Activated naive CD4-positive, alpha-beta T cell treated with anti-CD3 and anti-CD28 coated beads, Interleukin-2, amount 50 U/mL, for 72 hours (primary cell): ENCODE data around the gene HOOK2. TPM values are rescaled to one million over a fixed set of nuclear protein-coding genes. Genes with fewer than 3 reads are reported as not detected.
A peak's percentile ranks its signal among the peaks of the same experiment; 100 is the strongest.
"Not testable (repeated sequence)": the region's sequence is repeated elsewhere in the genome, so short reads cannot be mapped to it uniquely, and the experiment has no call there.

ENCODE experiments used
- ATAC-seq, 2 donors: fragments of 150-1000 bp; cut with Tn5 transposase; 2 replicates each; pipeline ENCODE4 v1.10.0; 2021; ENCODE audit warnings: mild to moderate bottlenecking in 2 of 2, moderate library complexity in 2 of 2
- DNase-seq, 2 donors: peaks; one replicate each; pipeline ENCODE4 v3.0.0; 2021 to 2022; ENCODE audit warnings: low spot score in 2 of 2
- H3K27ac Mint-ChIP-seq, 2 donors: one replicate each; pipeline ENCODE4 v1.8.0; 2022; ENCODE audit warnings: mild to moderate bottlenecking in 2 of 2, mixed read lengths in 2 of 2
- H3K36me3 Mint-ChIP-seq, 2 donors: one replicate each; pipeline ENCODE4 v1.8.0; 2022; ENCODE audit warnings: mixed read lengths in 2 of 2
- H3K9me3 Mint-ChIP-seq, 2 donors: one replicate each; pipeline ENCODE4 v1.8.0; 2022; ENCODE audit warnings: mixed read lengths in 2 of 2
- total RNA-seq, 2 donors: library from RNA; stranded (reverse); gene quantifications; one replicate each; pipeline ENCODE4 v1.2.3, GENCODE V29; 2022

The HOOK2 gene
- total RNA-seq, 2 donors from 2014 or later = 37.9 to 41.5 TPM

- DNase-seq (peak; percentile 88 to 92), ATAC-seq (peak; percentile 86 to 90)
- H3K36me3 Mint-ChIP-seq = peaks cover 42 to 45% of the 10 kb centered on the region in 2 donors
- no peaks in the 10 kb centered on the region for H3K9me3 Mint-ChIP-seq
- H3K27ac Mint-ChIP-seq = peak overlapping the region; percentile 95 to 96
Observed at GRCh38 chr19:12722566-12723380, 52.6 kb downstream of the HOOK2 start.

GRCh38 chr19:12721656-12722565 lies 53.4 kb downstream of the HOOK2 start:
- Mint-ChIP-seq H3K9me3 (no peaks in the 10 kb centered on the region), H3K27ac (peak overlapping the region; percentile 95 to 96), H3K36me3 (peaks cover 42 to 45% of the 10 kb centered on the region in 2 donors)
- ATAC-seq = peak; percentile 50 to 58
- DNase-seq = peak in 1 of 2 donors; percentile 59

- DNase-seq (peak in 1 of 2 donors; percentile 31), ATAC-seq (no peak)
- H3K9me3 Mint-ChIP-seq = no peaks in the 10 kb centered on the region
- peak overlapping the region; percentile 96 to 97 for H3K27ac Mint-ChIP-seq
- H3K36me3 Mint-ChIP-seq = peaks cover 36 to 46% of the 10 kb centered on the region in 2 donors
Observed at GRCh38 chr19:12720851-12721655, 54.3 kb downstream of the HOOK2 start.

GRCh38 chr19:12720296-12720695 lies 55.1 kb downstream of the HOOK2 start:
- peaks cover 36 to 46% of the 10 kb centered on the region in 2 donors for H3K36me3 Mint-ChIP-seq
- peak overlapping the region in 1 of 2 donors; percentile 97 for H3K27ac Mint-ChIP-seq
- H3K9me3 Mint-ChIP-seq = no peaks in the 10 kb centered on the region
- ATAC-seq (no peak), DNase-seq (no peak)

- no peaks in the 10 kb centered on the region for H3K9me3 Mint-ChIP-seq
- no peak for DNase-seq
- H3K36me3 Mint-ChIP-seq = peaks cover 20 to 28% of the 10 kb centered on the region in 2 donors
Observed at GRCh38 chr19:12715929-12716328, 59.4 kb downstream of the HOOK2 start.

GRCh38 chr19:12715102-12715501 lies 60.2 kb downstream of the HOOK2 start:
- Mint-ChIP-seq H3K36me3 (peaks cover 19 to 27% of the 10 kb centered on the region in 2 donors), H3K9me3 (no peaks in the 10 kb centered on the region), H3K27ac (no peak overlapping the region)
- DNase-seq (no peak), ATAC-seq (no peak)

More at GRCh38 chr19:12715929-12716328, 59.4 kb downstream of the HOOK2 start:
- peak overlapping the region in 1 of 2 donors; percentile 56 for H3K27ac Mint-ChIP-seq
- no peak for ATAC-seq

GRCh38 chr19:12713304-12713703 lies 62.0 kb downstream of the HOOK2 start:
- not testable (repeated sequence) for H3K27ac Mint-ChIP-seq, ATAC-seq, DNase-seq, H3K9me3 Mint-ChIP-seq
- H3K36me3 Mint-ChIP-seq = peaks cover 11 to 18% of the 10 kb centered on the region in 2 donors

Other genes with a start within 250 kb of the HOOK2 start
- gene ZNF564, start 224.1 kb downstream of the HOOK2 start, total RNA-seq = 10 to 100 TPM in 1 of 2 donors, 1 to 10 TPM in 1; 4.6 to 12.9 TPM
- gene ZNF490, start 164.7 kb downstream of the HOOK2 start, total RNA-seq = 1 to 10 TPM; 5.2 to 8.4 TPM
- 10 to 100 TPM; 14.7 to 16.7 TPM for gene ZNF791, start 164.6 kb downstream of the HOOK2 start, total RNA-seq
- gene MAN2B1, start 108.8 kb downstream of the HOOK2 start, total RNA-seq = 100 to 1,000 TPM; 136 to 174 TPM
- gene WDR83, start 108.7 kb downstream of the HOOK2 start, total RNA-seq = 10 to 100 TPM; 14.9 to 21.8 TPM
- gene DHPS, start 93.7 kb downstream of the HOOK2 start, total RNA-seq = 100 to 1,000 TPM; 148 to 193 TPM
- gene GNG14, start 87.6 kb downstream of the HOOK2 start, total RNA-seq = not detected
- gene FBXW9, start 78.9 kb downstream of the HOOK2 start, total RNA-seq = 1 to 10 TPM; 7.1 to 9.5 TPM
- 100 to 1,000 TPM in 1 of 2 donors, 10 to 100 TPM in 1; 89.6 to 100 TPM for gene TNPO2, start 51.6 kb downstream of the HOOK2 start, total RNA-seq
- gene TRIR, start 40.9 kb downstream of the HOOK2 start, total RNA-seq = 100 to 1,000 TPM; 122 to 167 TPM
- gene GET3, start 38.1 kb downstream of the HOOK2 start, total RNA-seq = 10 to 100 TPM; 46.4 to 56.9 TPM
- gene BEST2, start 23.8 kb downstream of the HOOK2 start, total RNA-seq = not detected
- 100 to 1,000 TPM; 400 to 402 TPM for gene JUNB, start 15.9 kb upstream of the HOOK2 start, total RNA-seq
- gene PRDX2, start 26.2 kb upstream of the HOOK2 start, total RNA-seq = 100 to 1,000 TPM; 317 to 357 TPM
- 10 to 100 TPM; 39.4 to 42.7 TPM for gene THSD8, start 26.5 kb upstream of the HOOK2 start, total RNA-seq
- 10 to 100 TPM; 37.0 to 41.4 TPM for gene RNASEH2A, start 31.0 kb upstream of the HOOK2 start, total RNA-seq
- not detected for gene RTBDN, start 59.0 kb upstream of the HOOK2 start, total RNA-seq
- gene MAST1, start 63.0 kb upstream of the HOOK2 start, total RNA-seq = 1 to 10 TPM in 1 of 2 donors, under 1 TPM in 1; 0.77 to 4.6 TPM
- 10 to 100 TPM; 26.0 to 31.6 TPM for gene DNASE2, start 105.9 kb upstream of the HOOK2 start, total RNA-seq
- under 1 TPM; 0.46 to 0.54 TPM for gene KLF1, start 111.6 kb upstream of the HOOK2 start, total RNA-seq
- 10 to 100 TPM; 41.8 to 48.9 TPM for gene GCDH, start 115.6 kb upstream of the HOOK2 start, total RNA-seq
- gene SYCE2, start 143.7 kb upstream of the HOOK2 start, total RNA-seq = 1 to 10 TPM; 2.2 to 4.8 TPM
- 100 to 1,000 TPM in 1 of 2 donors, 10 to 100 TPM in 1; 89.2 to 116 TPM for gene FARSA, start 158.2 kb upstream of the HOOK2 start, total RNA-seq
- 100 to 1,000 TPM; 505 to 624 TPM for gene CALR, start 163.1 kb upstream of the HOOK2 start, total RNA-seq
- gene RAD23A, start 170.3 kb upstream of the HOOK2 start, total RNA-seq = 100 to 1,000 TPM; 146 to 207 TPM
- 10 to 100 TPM in 1 of 2 donors, 1 to 10 TPM in 1; 7.7 to 26.7 TPM for gene GADD45GIP1, start 181.7 kb upstream of the HOOK2 start, total RNA-seq
- 1 to 10 TPM in 1 of 2 donors, under 1 TPM in 1; 0.31 to 1.3 TPM for gene DAND5, start 194.0 kb upstream of the HOOK2 start, total RNA-seq
- 1 to 10 TPM; 1.8 to 5.4 TPM for gene NFIX, start 219.9 kb upstream of the HOOK2 start, total RNA-seq